ENCODE data around the gene KRT3.

- TF ChIP-seq CTCF (conservative IDR thresholded peaks at IDR 0.05; ENCODE audit: low read depth, low read length) (no peak), EZH2 (IDR thresholded peaks at IDR 0.05; ENCODE audit: borderline replicate concordance, low read depth, low read length, poor library complexity, severe bottlenecking) (no peak)
Measured at GRCh38 chr12:52805739-52806138, 9.8 kb upstream of the KRT3 start.
